Measurements from ENCODE around the gene COL24A1.
A peak's percentile ranks its signal among the peaks of the same experiment; 100 is the strongest.

COL24A1 gene

GRCh38 chr1:85888921-85889320 lies 267.7 kb downstream of the COL24A1 start:
- H3K4me3 ChIP-seq (IDR thresholded peaks at IDR 0.05; ENCODE audit: insufficient read depth, low read depth, low read length) = no peak overlapping the region
- H3K4me2 ChIP-seq = no peak overlapping the region
- no peaks in the 10 kb centered on the region for H4K20me1 ChIP-seq (ENCODE audit: insufficient read depth)
- no peak overlapping the region for H2AFZ ChIP-seq (ENCODE audit: low read depth)
- H3K4me1 ChIP-seq (ENCODE audit: low read depth, poor library complexity, severe bottlenecking) = no peaks in the 10 kb centered on the region
- H3K36me3 ChIP-seq (ENCODE audit: insufficient read depth) = no peaks in the 10 kb centered on the region
- no peaks in the 10 kb centered on the region for H3K79me2 ChIP-seq (ENCODE audit: insufficient read depth, low read depth)
- TF ChIP-seq CTCF (conservative IDR thresholded peaks at IDR 0.05; ENCODE audit: low read depth, low read length) = no peak
- H3K9ac ChIP-seq = no peak overlapping the region
- H3K27me3 ChIP-seq (ENCODE audit: insufficient read depth, low read depth) = no peaks in the 10 kb centered on the region
- H3K27ac ChIP-seq = no peak overlapping the region

- TF ChIP-seq CTCF (conservative IDR thresholded peaks at IDR 0.05; ENCODE audit: low read depth, low read length) = peak; percentile 34; the same call in 1 of the 2 replicates
- H2AFZ ChIP-seq (ENCODE audit: low read depth) = no peak overlapping the region
- H3K4me3 ChIP-seq (IDR thresholded peaks at IDR 0.05; ENCODE audit: insufficient read depth, low read depth, low read length) = no peak overlapping the region
- no peaks in the 10 kb centered on the region for H3K79me2 ChIP-seq (ENCODE audit: insufficient read depth, low read depth)
- no peaks in the 10 kb centered on the region for H3K27me3 ChIP-seq (ENCODE audit: insufficient read depth, low read depth)
- no peaks in the 10 kb centered on the region for H4K20me1 ChIP-seq (ENCODE audit: insufficient read depth)
- H3K36me3 ChIP-seq (ENCODE audit: insufficient read depth) = no peaks in the 10 kb centered on the region
- no peak overlapping the region for H3K4me2 ChIP-seq
- no peak overlapping the region for H3K27ac ChIP-seq
- H3K9ac ChIP-seq = no peak overlapping the region
- no peaks in the 10 kb centered on the region for H3K4me1 ChIP-seq (ENCODE audit: low read depth, poor library complexity, severe bottlenecking)
Observed at GRCh38 chr1:85884372-85885035, 272.1 kb downstream of the COL24A1 start.

GRCh38 chr1:85867189-85867588 lies 289.4 kb downstream of the COL24A1 start:
- no peaks in the 10 kb centered on the region for H3K36me3 ChIP-seq (ENCODE audit: insufficient read depth)
- no peaks in the 10 kb centered on the region for H4K20me1 ChIP-seq (ENCODE audit: insufficient read depth)
- no peak overlapping the region for H3K4me2 ChIP-seq
- TF ChIP-seq CTCF (conservative IDR thresholded peaks at IDR 0.05; ENCODE audit: low read depth, low read length) = no peak
- no peak overlapping the region for H3K9ac ChIP-seq
- H3K4me3 ChIP-seq (IDR thresholded peaks at IDR 0.05; ENCODE audit: insufficient read depth, low read depth, low read length) = no peak overlapping the region
- H3K27ac ChIP-seq = no peak overlapping the region
- no peaks in the 10 kb centered on the region for H3K4me1 ChIP-seq (ENCODE audit: low read depth, poor library complexity, severe bottlenecking)
- no peak overlapping the region for H2AFZ ChIP-seq (ENCODE audit: low read depth)
- H3K27me3 ChIP-seq (ENCODE audit: insufficient read depth, low read depth) = no peaks in the 10 kb centered on the region
- H3K79me2 ChIP-seq (ENCODE audit: insufficient read depth, low read depth) = no peaks in the 10 kb centered on the region

GRCh38 chr1:85865213-85865612 lies 291.4 kb downstream of the COL24A1 start:
- no peaks in the 10 kb centered on the region for H3K27me3 ChIP-seq (ENCODE audit: insufficient read depth, low read depth)
- H3K36me3 ChIP-seq (ENCODE audit: insufficient read depth) = no peaks in the 10 kb centered on the region
- H3K27ac ChIP-seq = no peak overlapping the region
- no peak for TF ChIP-seq CTCF (conservative IDR thresholded peaks at IDR 0.05; ENCODE audit: low read depth, low read length)
- no peak overlapping the region for H3K4me3 ChIP-seq (IDR thresholded peaks at IDR 0.05; ENCODE audit: insufficient read depth, low read depth, low read length)
- H3K9ac ChIP-seq = no peak overlapping the region
- H4K20me1 ChIP-seq (ENCODE audit: insufficient read depth) = no peaks in the 10 kb centered on the region
- no peaks in the 10 kb centered on the region for H3K4me1 ChIP-seq (ENCODE audit: low read depth, poor library complexity, severe bottlenecking)
- no peak overlapping the region for H2AFZ ChIP-seq (ENCODE audit: low read depth)
- no peaks in the 10 kb centered on the region for H3K79me2 ChIP-seq (ENCODE audit: insufficient read depth, low read depth)
- H3K4me2 ChIP-seq = no peak overlapping the region
